GM10266 (cell line): ENCODE measurements around the gene TEKT1.
A peak's percentile ranks its signal among the peaks of the same experiment; 100 is the strongest.
"Not testable (repeated sequence)": the region's sequence is repeated elsewhere in the genome, so short reads cannot be mapped to it uniquely, and the experiment has no call there.

Experiments used
- DNase-seq: peaks from one replicate; pipeline ENCODE4 v3.0.0; 2012; ENCODE audit errors: extremely low spot score
- CTCF ChIP-seq: IDR thresholded peaks from 2 replicates; pipeline ENCODE4 v1.5.1; 2012; ENCODE audit warnings: mild to moderate bottlenecking, low read depth; ENCODE audit not compliant: control insufficient read depth, insufficient read depth; ENCODE audit errors: missing control alignments

TEKT1 gene

DNA sequence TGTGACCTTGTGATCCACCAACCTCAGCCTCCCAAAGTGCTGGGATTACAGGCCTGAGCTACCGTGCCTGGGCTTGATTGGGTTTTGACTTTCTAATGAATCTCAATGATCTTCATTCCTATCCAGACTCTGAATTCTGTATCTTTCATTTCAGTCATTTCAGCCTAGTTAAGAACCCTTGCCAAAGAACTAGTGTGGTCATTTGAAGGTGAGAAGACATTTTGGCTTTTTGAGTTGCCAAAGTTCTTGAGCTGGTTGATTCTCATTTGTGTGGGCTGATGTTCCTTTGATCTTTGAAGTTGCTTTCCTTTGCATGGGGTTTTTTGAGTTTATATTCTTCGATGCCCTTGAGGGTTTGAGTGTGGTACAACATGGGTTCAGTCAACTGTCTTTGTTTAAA, 30.6 kb upstream of the TEKT1 start:
- no peak for DNase-seq
- TF ChIP-seq CTCF, result no peak

- DNase-seq, result no peak
- TF ChIP-seq CTCF, result no peak
Observed at GRCh38 chr17:6857904-6858303, 26.4 kb upstream of the TEKT1 start.

DNA sequence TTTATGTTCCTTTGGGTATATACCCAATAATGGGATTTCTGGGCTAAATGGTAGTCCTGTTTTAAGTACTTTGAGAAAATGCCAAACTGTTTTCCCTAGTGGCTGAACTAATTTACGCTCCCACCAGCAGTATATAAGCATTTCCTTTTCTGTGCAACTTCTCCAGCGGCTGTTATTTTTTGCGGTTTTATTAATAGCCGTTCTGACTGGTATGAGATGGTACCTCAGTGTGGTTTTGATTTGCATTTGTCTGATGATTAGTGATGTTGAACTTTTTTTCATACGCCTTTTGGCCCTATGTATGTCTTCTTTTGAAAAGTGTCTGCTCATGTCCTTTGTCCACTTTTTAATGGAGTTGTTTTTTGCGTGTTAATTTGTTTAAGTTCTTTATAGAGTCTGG, 25.8 kb upstream of the TEKT1 start:
- no peak for DNase-seq
- no peak for TF ChIP-seq CTCF

DNA sequence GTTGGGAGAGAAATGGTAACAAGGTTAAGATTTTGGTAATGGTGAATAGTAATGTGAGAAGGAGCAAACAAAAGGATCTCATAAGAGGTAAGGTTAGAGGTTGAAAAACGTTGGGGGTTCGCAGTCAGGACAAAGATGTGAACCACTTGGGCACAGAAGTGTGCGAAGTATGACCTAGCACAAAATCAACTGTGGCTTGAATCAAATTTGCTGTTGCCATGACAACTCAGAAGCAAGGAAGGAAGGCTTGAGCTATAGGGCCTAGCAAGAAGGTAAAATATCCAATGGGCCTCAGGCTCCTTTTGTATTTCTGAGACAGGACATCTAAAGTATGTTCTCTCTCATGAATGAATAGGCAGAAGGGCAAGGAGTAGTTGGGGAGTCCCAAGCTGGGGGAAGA, 24.5 kb upstream of the TEKT1 start:
- DNase-seq, result no peak
- TF ChIP-seq CTCF, result no peak

DNA sequence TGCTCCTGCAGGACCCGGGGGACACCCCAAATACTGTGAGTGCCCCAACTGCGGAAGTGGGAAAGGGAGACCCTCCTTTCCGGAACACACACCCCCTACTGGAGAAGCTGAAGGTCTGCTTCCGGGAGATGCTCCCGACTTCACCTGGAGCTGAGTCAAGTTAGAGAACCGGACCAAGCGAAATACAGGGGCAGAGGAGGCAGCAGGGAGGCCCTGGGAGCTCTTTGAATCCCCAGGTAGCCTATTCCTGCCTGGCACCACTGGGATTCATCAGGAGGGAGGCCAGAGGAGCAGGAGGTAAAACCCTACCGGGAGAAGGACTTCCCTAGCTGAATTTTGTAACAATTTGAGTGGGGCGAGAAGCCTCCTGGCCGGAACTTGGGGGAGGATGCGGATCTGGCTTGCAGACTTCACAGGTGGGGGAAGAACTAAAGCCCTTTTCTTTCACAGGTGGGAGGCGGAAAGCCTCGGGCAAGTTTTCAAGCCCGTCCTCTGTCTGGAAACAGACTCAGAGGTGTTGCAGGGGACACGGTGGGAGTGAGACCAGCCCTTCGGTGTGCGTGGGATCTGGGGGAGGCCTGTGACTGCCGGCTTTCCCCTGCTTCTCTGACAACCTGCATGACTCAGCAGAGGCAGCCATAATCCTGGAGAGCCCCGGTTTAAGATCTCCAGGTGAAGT, 22.4 kb upstream of the TEKT1 start:
- DNase-seq, result no peak
- peak; percentile 33 for TF ChIP-seq CTCF

GRCh38 chr17:6848545-6849179, 17.1 kb upstream of the TEKT1 start:
- DNase-seq, result not testable (repeated sequence)

- DNase-seq, result not testable (repeated sequence)
Observed at GRCh38 chr17:6846138-6846537, 14.6 kb upstream of the TEKT1 start.

DNA sequence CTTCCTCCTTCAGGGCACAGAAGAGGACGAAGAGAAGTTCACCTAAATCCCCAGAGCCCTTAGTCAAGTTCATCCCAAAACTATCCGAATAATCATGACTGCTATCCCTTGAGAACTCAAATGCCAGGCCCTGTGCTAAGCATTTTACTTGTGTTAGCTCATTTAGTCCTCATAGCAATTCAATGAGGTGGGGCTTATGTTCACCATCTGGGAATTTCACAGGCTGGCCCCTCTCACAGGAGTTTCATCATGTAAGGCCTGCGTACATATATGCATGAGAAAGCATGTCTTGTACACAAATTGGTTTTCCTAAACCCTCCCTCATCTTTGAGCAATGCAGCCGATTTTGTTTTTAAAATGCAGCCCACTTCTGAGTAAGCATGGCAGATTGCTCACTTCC, 12.9 kb upstream of the TEKT1 start:
- DNase-seq, result not testable (repeated sequence)

DNA sequence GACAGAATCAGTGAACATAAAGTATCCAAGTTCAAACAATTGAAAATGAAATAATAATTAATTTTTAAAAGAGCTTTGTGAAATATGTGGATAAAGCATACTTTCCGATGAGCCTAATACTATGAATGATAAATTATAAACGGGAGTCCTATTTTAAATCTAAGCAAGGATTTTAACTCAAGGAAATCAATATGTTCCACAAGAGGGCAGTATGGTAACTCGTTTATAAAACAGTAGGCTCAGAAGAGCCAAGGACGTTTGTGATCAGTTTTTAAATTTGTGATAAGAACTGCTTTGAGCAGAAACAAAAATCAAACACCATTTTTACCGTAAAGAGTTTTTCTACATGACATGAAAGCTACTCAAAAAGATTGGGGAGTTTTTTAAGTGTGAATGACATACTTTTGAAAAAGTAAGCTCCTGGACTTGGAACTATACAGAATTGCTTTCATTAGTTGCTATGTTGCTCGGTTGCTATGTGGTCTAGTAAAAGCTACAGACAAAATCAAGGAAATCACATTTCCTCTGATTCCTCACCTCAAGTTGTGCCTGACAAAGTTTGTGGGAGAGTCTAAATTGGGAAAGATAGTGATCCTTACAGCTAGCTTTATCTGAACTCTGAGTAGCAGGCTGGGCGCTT, 11.8 kb upstream of the TEKT1 start:
- DNase-seq, result peak; percentile 39
- TF ChIP-seq CTCF, result peak; percentile 49

DNA sequence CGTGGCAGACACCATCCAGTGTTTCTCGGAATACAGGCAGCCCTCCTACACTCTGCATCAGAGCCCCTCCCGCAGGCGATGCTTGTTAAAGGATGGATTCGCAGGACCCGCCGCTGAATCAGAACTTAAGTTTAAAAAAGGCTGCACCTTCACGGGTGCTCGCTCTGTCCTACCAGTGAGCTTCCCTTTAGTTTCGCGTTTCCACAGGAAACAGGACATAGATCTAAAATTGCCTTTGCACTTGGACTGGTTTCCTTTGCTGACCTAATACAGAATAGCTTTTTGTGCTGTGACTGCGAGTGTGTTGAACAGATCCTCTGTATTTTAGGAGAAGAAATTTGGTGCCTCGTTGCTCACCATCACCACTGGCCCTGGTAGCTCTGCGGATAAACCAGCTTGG, 10.2 kb upstream of the TEKT1 start:
- DNase-seq, result not testable (repeated sequence)
